AG04449 (cell line): ENCODE results near the gene ARID3A.

Experiments used
- CTCF ChIA-PET: fragments of 350-600 bp; formaldehyde crosslinking; extraction: SDS; loops from one replicate; lab custom pipeline; 2021; ENCODE audit warnings: antibody characterized with exemption; lab: Yijun Ruan, JAX
- POLR2A ChIA-PET: fragments of 400-600, 350-600 bp; formaldehyde crosslinking; extraction: SDS; loops from one replicate; lab custom pipeline; 2020; ENCODE audit warnings: antibody characterized with exemption, inconsistent platforms; lab: Yijun Ruan, JAX
- DNase-seq: peaks from one replicate; pipeline ENCODE4 v3.0.0-alpha.2; 2010; ENCODE audit warnings: low read depth, low spot score
- H3K4me3 ChIP-seq: 2 replicates; pipeline ENCODE4 v1.5.1; 2011; ENCODE audit warnings: low read depth, mild to moderate bottlenecking, control low read depth, low read length
- TF ChIP-seq, protein P1 (sequence below): IDR thresholded peaks from one replicate; pipeline ENCODE4 v1.5.1; 2011; ENCODE audit warnings: mild to moderate bottlenecking, moderate library complexity, low read length, control low read depth, inconsistent platforms; ENCODE audit not compliant: insufficient read depth; ENCODE audit errors: missing control alignments

Gene ARID3A

DNA sequence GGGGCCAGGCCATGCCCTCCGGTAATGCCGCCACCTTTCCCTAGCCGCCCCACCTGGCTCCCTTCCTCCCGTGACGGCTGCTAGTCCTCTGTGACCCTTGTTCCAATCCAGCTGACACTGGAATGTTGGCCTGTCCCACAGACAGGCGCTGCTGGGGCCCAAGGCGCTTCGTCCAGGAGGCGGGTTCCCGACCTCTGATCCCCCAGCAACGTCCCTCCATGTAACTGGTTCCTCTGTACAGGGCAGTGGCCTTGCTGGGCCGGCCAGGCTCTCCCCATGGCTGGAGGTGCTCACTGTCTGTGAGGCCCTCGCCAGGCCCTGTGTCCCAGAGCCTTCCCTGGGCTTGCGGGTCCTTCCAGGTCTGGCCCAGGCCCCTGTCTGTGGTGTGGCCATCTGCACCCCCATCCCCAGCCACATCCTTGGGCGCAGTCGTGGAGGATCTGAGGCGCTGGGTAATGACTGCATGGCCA lies 67.6 kb downstream of the ARID3A start:
- no peak for DNase-seq
- TF ChIP-seq, protein P1, sequence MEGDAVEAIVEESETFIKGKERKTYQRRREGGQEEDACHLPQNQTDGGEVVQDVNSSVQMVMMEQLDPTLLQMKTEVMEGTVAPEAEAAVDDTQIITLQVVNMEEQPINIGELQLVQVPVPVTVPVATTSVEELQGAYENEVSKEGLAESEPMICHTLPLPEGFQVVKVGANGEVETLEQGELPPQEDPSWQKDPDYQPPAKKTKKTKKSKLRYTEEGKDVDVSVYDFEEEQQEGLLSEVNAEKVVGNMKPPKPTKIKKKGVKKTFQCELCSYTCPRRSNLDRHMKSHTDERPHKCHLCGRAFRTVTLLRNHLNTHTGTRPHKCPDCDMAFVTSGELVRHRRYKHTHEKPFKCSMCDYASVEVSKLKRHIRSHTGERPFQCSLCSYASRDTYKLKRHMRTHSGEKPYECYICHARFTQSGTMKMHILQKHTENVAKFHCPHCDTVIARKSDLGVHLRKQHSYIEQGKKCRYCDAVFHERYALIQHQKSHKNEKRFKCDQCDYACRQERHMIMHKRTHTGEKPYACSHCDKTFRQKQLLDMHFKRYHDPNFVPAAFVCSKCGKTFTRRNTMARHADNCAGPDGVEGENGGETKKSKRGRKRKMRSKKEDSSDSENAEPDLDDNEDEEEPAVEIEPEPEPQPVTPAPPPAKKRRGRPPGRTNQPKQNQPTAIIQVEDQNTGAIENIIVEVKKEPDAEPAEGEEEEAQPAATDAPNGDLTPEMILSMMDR: no peak
- no peak overlapping the region for H3K4me3 ChIP-seq
- CTCF ChIA-PET: interaction anchor here (0.7 kb wide), 1 partner anchor 10 kb away, joined by 4 read pairs; the partner anchor contains the start of gene WDR18
- POLR2A ChIA-PET: no interaction called here

DNA sequence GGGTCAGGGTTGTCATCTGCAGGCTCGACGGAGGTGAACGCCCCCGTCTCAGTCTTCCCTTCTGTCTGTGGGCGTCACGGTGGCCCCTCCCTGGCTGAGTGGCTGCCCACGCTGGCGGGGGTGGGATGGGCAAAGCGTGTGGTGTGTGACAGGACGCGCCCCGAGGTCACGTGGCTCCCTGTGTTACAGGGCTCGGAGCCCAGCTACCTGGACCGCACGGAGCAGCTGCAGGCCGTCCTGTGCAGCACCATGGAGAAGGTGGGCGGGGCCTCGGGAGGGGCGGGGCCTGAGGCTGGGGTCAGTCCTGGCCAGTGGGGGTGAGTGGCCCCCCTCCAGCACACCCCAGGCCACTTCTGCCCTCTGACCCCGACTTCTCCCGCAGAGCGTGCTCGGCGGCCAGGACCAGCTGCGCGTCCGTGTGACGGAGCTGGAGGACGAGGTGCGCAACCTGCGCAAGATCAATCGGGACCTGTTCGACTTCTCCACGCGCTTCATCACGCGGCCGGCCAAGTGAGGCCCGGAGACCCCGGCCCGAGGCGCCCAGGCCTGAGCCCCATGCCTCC lies 68.1 kb downstream of the ARID3A start:
- TF ChIP-seq, protein P1: no peak
- no peak for DNase-seq
- ChIA-PET POLR2A (no interaction called here), CTCF (interaction anchor here (1.0 kb wide), 1 partner anchor 10 kb away, joined by 3 read pairs; the partner anchor contains the start of gene WDR18)
- no peak overlapping the region for H3K4me3 ChIP-seq

DNA sequence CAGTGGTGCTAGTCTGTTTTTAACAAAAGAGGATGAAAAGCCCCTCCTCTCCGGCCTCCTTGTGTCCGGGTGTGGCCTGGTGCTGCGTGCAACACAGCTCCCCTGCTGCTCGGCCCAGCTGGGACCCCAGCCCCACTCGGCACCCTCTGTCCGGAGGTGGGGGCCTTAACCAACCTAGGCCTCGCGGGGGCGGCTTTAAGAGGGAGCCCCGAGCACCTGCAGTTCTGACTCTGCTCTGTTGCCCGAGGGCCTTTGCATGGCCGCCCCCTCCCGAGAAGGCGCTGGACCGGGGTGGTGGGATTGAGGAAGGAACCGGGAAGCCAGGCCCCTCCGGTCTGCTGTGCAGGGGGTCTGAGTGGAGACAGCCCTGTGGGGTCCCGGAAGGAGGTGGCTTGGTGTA lies 68.7 kb downstream of the ARID3A start:
- no peak for DNase-seq
- H3K4me3 ChIP-seq: no peak overlapping the region
- CTCF ChIA-PET: interaction anchor here (1.0 kb wide), 2 partner anchors 10 to 72 kb away, joined by 3 to 4 read pairs; partner anchors contain the start of gene WDR18
- TF ChIP-seq, protein P1: no peak
- POLR2A ChIA-PET: no interaction called here

DNA sequence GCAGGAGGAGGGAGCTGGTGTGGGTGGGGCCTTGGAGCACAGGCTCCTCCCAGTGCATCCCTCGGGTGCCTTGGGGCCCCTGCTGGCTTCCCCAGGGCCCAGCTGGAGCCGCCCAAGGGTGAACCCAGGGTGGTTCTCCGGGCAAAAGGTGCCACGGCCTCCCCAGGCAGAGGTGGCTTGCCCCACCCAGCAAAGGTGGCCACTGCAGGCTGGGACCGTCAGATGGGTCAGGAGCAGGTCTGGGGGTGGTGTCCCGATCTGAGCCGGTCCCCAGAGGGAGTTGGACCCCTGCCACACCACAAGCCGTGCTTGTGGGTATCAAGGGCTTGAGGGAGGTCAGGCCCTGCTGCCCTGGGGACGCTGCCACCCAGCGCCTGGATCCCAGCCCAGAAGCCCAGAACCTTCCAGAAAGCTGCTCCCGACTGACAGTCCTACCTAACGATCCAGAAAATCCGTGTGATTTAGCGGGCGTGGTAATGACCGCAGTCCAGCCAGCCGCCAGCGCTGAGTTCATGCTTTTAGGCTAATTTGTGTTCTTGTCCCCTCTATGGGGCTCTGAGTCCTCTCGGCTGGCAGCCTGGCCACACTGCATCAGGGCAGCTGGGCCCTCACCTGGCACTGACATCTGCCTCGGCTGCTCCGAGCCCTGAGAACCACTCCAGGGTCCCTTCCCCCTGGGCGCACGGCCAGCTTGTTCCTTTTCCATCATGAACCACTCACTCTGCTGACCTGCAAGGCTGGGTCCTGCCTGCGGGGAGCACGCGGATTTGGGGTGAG lies 69.4 kb downstream of the ARID3A start:
- TF ChIP-seq, protein P1: no peak
- POLR2A ChIA-PET: no interaction called here
- H3K4me3 ChIP-seq: no peak overlapping the region
- DNase-seq: no peak
- CTCF ChIA-PET: interaction anchor here (0.8 to 1.3 kb wide), 4 partner anchors 9 to 72 kb away, joined by 3 to 6 read pairs (median 4); partner anchors contain the start of gene WDR18

DNA sequence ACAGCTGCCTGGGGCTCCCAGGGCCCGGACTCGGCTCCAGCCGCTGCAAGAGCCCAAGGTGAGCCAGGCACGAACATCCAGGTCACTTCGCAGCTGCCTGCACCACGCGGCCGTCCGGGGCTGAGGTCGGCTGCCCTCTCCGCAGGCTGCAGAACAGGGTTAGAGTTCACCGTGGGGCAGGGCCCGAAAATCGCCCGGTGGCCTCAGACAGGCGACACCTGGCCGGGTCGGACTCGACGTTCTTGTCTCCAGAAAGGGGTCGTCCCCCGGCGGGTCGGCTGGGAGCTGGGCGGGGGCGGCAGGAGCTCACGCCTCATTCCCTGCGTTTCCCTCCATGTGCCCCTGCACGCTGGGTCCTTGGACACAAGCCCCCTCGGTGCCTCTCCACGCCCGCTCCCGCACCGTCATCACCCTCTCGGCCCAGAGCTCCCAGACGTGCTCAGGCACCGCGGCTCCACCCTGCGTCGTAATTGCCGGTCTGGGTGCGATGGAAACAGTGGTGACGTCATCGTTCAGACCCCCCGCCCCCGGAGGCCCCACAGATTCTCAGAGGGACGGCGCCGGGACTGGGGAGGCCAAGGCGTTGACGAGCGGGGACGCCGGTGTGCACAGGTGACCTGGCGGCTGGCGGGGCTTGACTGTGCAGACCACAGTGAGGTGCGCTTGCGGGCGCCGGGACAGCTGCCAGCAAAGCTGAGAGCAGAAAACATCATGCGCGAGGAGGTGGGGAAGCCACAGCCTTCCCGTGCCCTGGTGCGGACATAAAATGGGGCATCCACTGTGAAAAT lies 70.4 kb downstream of the ARID3A start:
- peak overlapping the region; percentile 32 for H3K4me3 ChIP-seq
- TF ChIP-seq, protein P1: no peak
- ChIA-PET POLR2A (interaction anchor here (0.7 to 1.3 kb wide), 2 partner anchors 12 to 71 kb away, joined by 4 read pairs; partner anchors contain the start of gene WDR18), CTCF (interaction anchor here (0.7 to 1.3 kb wide), 4 partner anchors 8 to 245 kb away, joined by 3 to 6 read pairs (median 4); partner anchors contain the start of gene ATP5F1D)
- DNase-seq: no peak
